DND-41 (cell line): ENCODE results near the gene LRRC8E.
A peak's percentile ranks its signal among the peaks of the same experiment; 100 is the strongest.

Experiments
- ATAC-seq: fragments of 200-7000 bp; cut with Tn5 transposase; 3 replicates; pipeline ENCODE4 v1.9.1; 2021; ENCODE audit warnings: low read depth; ENCODE audit not compliant: insufficient read depth
- DNase-seq: peaks from one replicate; pipeline ENCODE4 v3.0.0-alpha.2; 2020
- H2AFZ ChIP-seq: 2 replicates; pipeline ENCODE4 v1.6.0; 2012; ENCODE audit warnings: low read depth, low read length
- H3K27ac ChIP-seq: 2 replicates; pipeline ENCODE4 v1.5.1; 2012; ENCODE audit warnings: low read length, inconsistent platforms
- H3K27me3 ChIP-seq: fragments of 200-600 bp; sonication (generic); 2 replicates; pipeline ENCODE4 v1.6.0; 2012; ENCODE audit warnings: low read length, mild to moderate bottlenecking, inconsistent platforms; ENCODE audit not compliant: insufficient read depth, poor library complexity
- H3K36me3 ChIP-seq: 2 replicates; pipeline ENCODE4 v1.5.1; 2012; ENCODE audit warnings: low read length, inconsistent platforms; ENCODE audit not compliant: insufficient read depth
- H3K4me1 ChIP-seq: 2 replicates; pipeline ENCODE4 v1.5.1; 2012; ENCODE audit warnings: mild to moderate bottlenecking, low read length; ENCODE audit not compliant: insufficient read depth
- H3K4me2 ChIP-seq: 2 replicates; pipeline ENCODE4 v1.6.0; 2012; ENCODE audit warnings: mild to moderate bottlenecking, moderate library complexity, low read length, inconsistent platforms; ENCODE audit not compliant: insufficient read depth
- H3K4me3 ChIP-seq, 2 experiments: fragments of 200-600 bp in 1 of 2; shearing (Covaris generic) in 1 of 2; 2 replicates each; pipeline ENCODE4 v1.5.1; 2012 to 2016; ENCODE audit warnings: inconsistent platforms in 2 of 2, low read length in 2 of 2, mild to moderate bottlenecking in 2 of 2, low read depth in 1 of 2, moderate library complexity in 1 of 2
- H3K79me2 ChIP-seq: 2 replicates; pipeline ENCODE4 v1.6.0; 2012; ENCODE audit warnings: low read length, inconsistent platforms; ENCODE audit not compliant: insufficient read depth
- H3K9ac ChIP-seq: 2 replicates; pipeline ENCODE4 v1.6.0; 2012; ENCODE audit warnings: low read depth, mild to moderate bottlenecking, inconsistent platforms, low read length, moderate library complexity
- H3K9me3 ChIP-seq: 2 replicates; pipeline ENCODE4 v1.5.1; 2012; ENCODE audit warnings: low read length, moderate library complexity, mild to moderate bottlenecking, inconsistent platforms; ENCODE audit not compliant: insufficient read depth, severe bottlenecking
- H4K20me1 ChIP-seq: 2 replicates; pipeline ENCODE4 v1.6.0; 2012; ENCODE audit warnings: low read length; ENCODE audit not compliant: insufficient read depth
- CTCF ChIP-seq: IDR thresholded peaks from 2 replicates; pipeline ENCODE4 v1.5.1; 2012; ENCODE audit warnings: borderline replicate concordance, low read length, moderate library complexity, mild to moderate bottlenecking; ENCODE audit not compliant: poor library complexity, severe bottlenecking; ENCODE audit errors: extremely low read depth
- EZH2 ChIP-seq: IDR thresholded peaks from 3 replicates; pipeline ENCODE4 v1.6.1; 2012; ENCODE audit warnings: borderline replicate concordance, low read depth, mild to moderate bottlenecking, moderate library complexity, low read length, inconsistent platforms; ENCODE audit not compliant: severe bottlenecking

Gene LRRC8E

GRCh38 chr19:7903244-7904073 lies 15.1 kb downstream of the LRRC8E start, which contains the start of gene MAP2K7:
Gene MAP2K7 (plus strand): TSS chr19:7903877. CDS start chr19:7903945, 68 bp downstream.
- TF ChIP-seq CTCF (peak; percentile 95), EZH2 (no peak)
- Histone ChIP-seq H3K27ac (peak within 1 kb of the TSS; percentile 86), H4K20me1 (peaks cover 39% of the 10 kb centered on the region), H3K79me2 (peaks cover 51% of the 10 kb centered on the region), H3K27me3 (no peaks in the 10 kb centered on the region), H2AFZ (peak within 1 kb of the TSS; percentile 89), H3K4me1 (peaks cover 33% of the 10 kb centered on the region), H3K9me3 (no peaks in the 10 kb centered on the region), H3K4me3 (peak within 1 kb of the TSS; percentile 42 to 84), H3K9ac (peak within 1 kb of the TSS; percentile 71), H3K36me3 (peaks cover 32% of the 10 kb centered on the region), H3K4me2 (peak within 1 kb of the TSS; percentile 93)
- ATAC-seq (peak; percentile 84), DNase-seq (peak; percentile 100)

- Histone ChIP-seq H4K20me1 (peaks cover 48% of the 10 kb centered on the region), H2AFZ (0 out of 2 replicates have a peak overlapping the region, but pooled peaks have one; percentile 62), H3K9ac (peak overlapping the region; percentile 62)
These were observed 16.0 kb downstream of the LRRC8E start for GRCh38 chr19:7904074-7905020.

GRCh38 chr19:7905268-7905667 lies 17.0 kb downstream of the LRRC8E start:
- Histone ChIP-seq H3K4me3 (peak overlapping the region in 1 of 2 experiments; percentile 84; a peak in 2 of 4 replicates), H3K36me3 (peaks cover 48% of the 10 kb centered on the region), H3K9me3 (no peaks in the 10 kb centered on the region), H3K27me3 (no peaks in the 10 kb centered on the region), H3K79me2 (peaks cover 64% of the 10 kb centered on the region), H4K20me1 (peaks cover 55% of the 10 kb centered on the region), H3K4me1 (peaks cover 33% of the 10 kb centered on the region), H3K4me2 (peak overlapping the region; percentile 93), H3K27ac (peak overlapping the region; percentile 86; the same call in 1 of the 2 replicates), H3K9ac (peak overlapping the region; percentile 62), H2AFZ (no peak overlapping the region)
- TF ChIP-seq CTCF = no peak
- no peak for TF ChIP-seq EZH2
- DNase-seq = no peak
- ATAC-seq = no peak

More at GRCh38 chr19:7904074-7905020, 16.0 kb downstream of the LRRC8E start:
- Histone ChIP-seq H3K9me3 (no peaks in the 10 kb centered on the region), H3K4me2 (peak overlapping the region; percentile 93), H3K36me3 (peaks cover 39% of the 10 kb centered on the region), H3K27me3 (no peaks in the 10 kb centered on the region), H3K79me2 (peaks cover 60% of the 10 kb centered on the region), H3K4me3 (peak overlapping the region; percentile 38 to 84; a peak in 3 of 4 replicates), H3K27ac (peak overlapping the region; percentile 86), H3K4me1 (peaks cover 33% of the 10 kb centered on the region)
- no peak for TF ChIP-seq EZH2
- ATAC-seq (peak; percentile 31), DNase-seq (no peak)
